Pancreas (tissue), 10 donors: Measurements from ENCODE around the gene MALRD1. TPM values are rescaled to one million over a fixed set of nuclear protein-coding genes. Genes with fewer than 3 reads are reported as not detected.
A peak's percentile ranks its signal among the peaks of the same experiment; 100 is the strongest.

ENCODE experiments used
- ATAC-seq, 4 donors: fragments of 200-7000 bp; cut with Tn5 transposase; one replicate each; pipeline versions ENCODE4 v1.8.0 to v1.9.1; 2020; ENCODE audit warnings: mild to moderate bottlenecking in 4 of 4, moderate library complexity in 4 of 4
- DNase-seq, 6 donors: peaks; one replicate each; pipeline ENCODE4 v3.0.0-alpha.2; 2020
- FAIRE-seq: peaks from 2 replicates; lab custom pipeline; 2012; peaks lifted over from hg19 to GRCh38; lab: Jason Lieb, UNC
- H3K27ac ChIP-seq, 4 donors: fragments of 200-600 bp; sonication (generic); 1 replicate in 3 of 4; 2 replicates in 1 of 4; pipeline versions ENCODE4 v1.5.0 to v1.8.0; 2020
- H3K27me3 ChIP-seq, 4 donors: fragments of 200-600 bp; one replicate each; pipeline ENCODE4 v1.8.0; 2021
- H3K36me3 ChIP-seq, 3 donors: fragments of 200-600 bp; sonication (generic) in 1 of 3; one replicate each; pipeline versions ENCODE4 v1.5.0 to v1.8.0; 2020 to 2021
- H3K4me1 ChIP-seq, 3 donors: fragments of 200-600 bp; one replicate each; pipeline ENCODE4 v1.8.0; 2021
- H3K4me3 ChIP-seq, 4 donors: fragments of 200-600 bp; sonication (generic) in 2 of 4; one replicate each; pipeline versions ENCODE4 v1.5.0 to v1.8.0; 2020 to 2021
- H3K9me3 ChIP-seq, 4 donors: fragments of 200-600 bp; one replicate each; pipeline ENCODE4 v1.8.0; 2021
- CTCF ChIP-seq, 4 donors: fragments of 200-600 bp; sonication (generic) in 3 of 4; IDR thresholded peaks; one replicate each; pipeline versions ENCODE4 v1.5.0 to v1.8.0; 2021; ENCODE audit warnings: antibody characterized with exemption in 4 of 4
- WGBS, 2 donors: extraction: QIAGEN DNeasy Blood & Tissue Kit; methylation state at CpG; one replicate each; pipeline ENCODE4 v1.1.7; 2013; 5-methylcytosine and 5-hydroxymethylcytosine counted together
- intact Hi-C, 3 donors: fragments of 100-400 bp; cut with DNase I; formaldehyde crosslinking; loops; one replicate each; pipeline versions ENCODE4 v1.11.1 to v1.14.2; 2022
- polyA plus RNA-seq, 2 donors: library from polyadenylated mRNA; stranded (reverse); fragments of 200-250 nt; gene quantifications; one replicate each; pipeline ENCODE4 v1.2.3, GENCODE V29; 2013
- total RNA-seq, 6 donors: library from RNA; stranded (reverse); fragmentation: NEBNext Ultra II Directional in 4 of 6; extraction: Animal tissue kit (Norgen Biotek cat#: 25700) in 4 of 6; gene quantifications; one replicate each; pipeline versions ENCODE4 v1.2.1 to v1.2.4, GENCODE V29; 2021 to 2023
- donor health status: healthy with polysubstance abuse.
- donor health status: DM: no; HTN: no; CAD: no; lungs with moderate emphysema.
- donor health status: DM: no; HTN: no; CAD: no.
- donor health status: control.
- donor health status: control.
- donor health status: Bipolar disorder and iron deficiency.
- donor health status: DM: yes; HTN: yes; CAD: no.
- donor health status: DM: no; HTN: no; CAD: no.
- donor health status: DM: no; HTN: no; CAD: no.
- donor health status: DM: yes; HTN: yes; CAD: no.

MALRD1 gene
- total and polyA plus RNA-seq, 8 donors = 0.13 to 0.87 (median 0.31) TPM; not detected in 5

DNA sequence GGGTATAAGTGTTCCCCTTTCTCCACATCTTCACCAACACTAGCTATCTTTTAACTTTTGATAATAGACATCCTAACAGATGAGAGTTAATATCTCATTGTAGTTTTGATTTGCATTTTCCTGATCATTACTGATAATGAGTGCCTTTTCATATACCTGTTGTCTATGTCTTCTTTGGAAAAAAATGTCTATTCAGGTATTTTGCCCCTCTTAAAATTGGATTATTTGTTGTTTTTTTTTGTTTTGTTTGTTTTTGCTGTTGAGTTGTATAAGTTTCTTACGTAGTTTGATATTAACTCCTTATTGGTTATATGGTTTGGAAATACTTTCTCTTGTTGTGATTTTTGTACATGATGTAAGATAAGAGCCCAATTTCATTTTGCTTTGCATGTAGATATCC lies 214.7 kb downstream of the MALRD1 start:
- H3K27ac ChIP-seq = no peak overlapping the region
- no peaks in the 10 kb centered on the region for H3K4me1 ChIP-seq
- 39 to 43% methylated on average over 1 of the region's 1 CpG for WGBS, 2 donors
- no peak for TF ChIP-seq CTCF (IDR thresholded peaks at IDR 0.05)
- no peaks in the 10 kb centered on the region for H3K36me3 ChIP-seq
- ATAC-seq (no peak), FAIRE-seq (no peak), DNase-seq (no peak)
- no peaks in the 10 kb centered on the region for H3K27me3 ChIP-seq
- H3K4me3 ChIP-seq = no peak overlapping the region
- no peaks in the 10 kb centered on the region for H3K9me3 ChIP-seq
- intact Hi-C loops = no loop called here

- no peak for TF ChIP-seq CTCF (IDR thresholded peaks at IDR 0.05)
- intact Hi-C loops = no loop called here
Observed at GRCh38 chr10:19283285-19283684, 234.7 kb downstream of the MALRD1 start.

DNA sequence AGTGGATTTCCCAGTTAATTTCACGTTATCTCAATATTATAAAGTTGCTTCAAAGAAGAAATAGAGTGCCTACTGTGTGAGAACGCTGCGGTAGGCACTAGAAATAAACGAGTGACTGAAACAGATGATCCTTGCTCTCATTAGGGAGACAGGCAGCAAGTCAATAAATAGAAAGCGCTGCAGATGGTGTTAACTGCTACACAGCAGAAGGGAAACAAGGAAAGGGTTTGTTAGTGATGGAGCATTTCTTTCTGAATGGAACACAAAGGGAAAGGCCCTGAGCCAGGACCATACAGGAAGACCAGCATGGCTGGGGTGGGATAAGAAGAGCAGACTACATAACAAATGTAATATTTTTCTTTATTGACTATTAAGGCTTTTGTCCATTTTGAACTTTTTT lies 235.2 kb downstream of the MALRD1 start:
- Histone ChIP-seq H3K4me3 (no peak overlapping the region), H3K4me1 (no peaks in the 10 kb centered on the region), H3K9me3 (no peaks in the 10 kb centered on the region), H3K27me3 (no peaks in the 10 kb centered on the region), H3K27ac (no peak overlapping the region), H3K36me3 (no peaks in the 10 kb centered on the region)
- no peak for DNase-seq
- no peak for TF ChIP-seq CTCF (IDR thresholded peaks at IDR 0.05)
- intact Hi-C loops = no loop called here
- no peak for ATAC-seq
- FAIRE-seq = no peak
- 26 to 35% methylated on average over 5 of the region's 5 CpGs for WGBS, 2 donors

More at GRCh38 chr10:19283285-19283684, 234.7 kb downstream of the MALRD1 start:
- no peak overlapping the region for H3K27ac ChIP-seq
- H3K4me3 ChIP-seq = no peak overlapping the region
- H3K36me3 ChIP-seq = no peaks in the 10 kb centered on the region
- no peak for FAIRE-seq
- no peak for DNase-seq
- no peaks in the 10 kb centered on the region for H3K27me3 ChIP-seq
- WGBS, 2 donors = 68 to 88% methylated on average over 2 of the region's 2 CpGs
- no peak for ATAC-seq
- H3K4me1 ChIP-seq = no peaks in the 10 kb centered on the region
- no peaks in the 10 kb centered on the region for H3K9me3 ChIP-seq

DNA sequence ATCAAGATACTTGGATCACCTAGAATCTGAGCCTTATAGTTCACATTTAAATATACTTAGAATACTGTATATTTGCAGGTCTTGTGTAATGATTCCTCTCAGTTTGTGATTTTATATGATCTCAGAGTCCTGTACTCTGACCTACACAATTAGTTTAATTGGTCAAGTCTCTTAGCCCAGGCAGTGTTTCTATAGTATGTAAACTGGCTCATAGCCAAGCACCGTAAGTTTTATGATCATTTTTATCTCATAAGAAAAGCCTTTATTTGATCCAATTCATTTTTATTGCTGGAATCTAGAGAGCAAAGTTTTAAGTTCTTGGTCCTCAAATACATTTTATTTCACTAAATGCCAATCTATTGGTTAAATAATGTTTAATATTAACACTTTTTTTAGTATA lies 242.2 kb downstream of the MALRD1 start:
- Histone ChIP-seq H3K4me1 (no peaks in the 10 kb centered on the region), H3K27me3 (no peaks in the 10 kb centered on the region), H3K36me3 (no peaks in the 10 kb centered on the region), H3K9me3 (no peaks in the 10 kb centered on the region), H3K4me3 (no peak overlapping the region), H3K27ac (no peak overlapping the region)
- peak; percentile 65 for FAIRE-seq
- intact Hi-C loops = no loop called here
- WGBS, 2 donors = 18 to 20% methylated on average over 1 of the region's 1 CpG
- no peak for TF ChIP-seq CTCF (IDR thresholded peaks at IDR 0.05)
- DNase-seq = no peak
- ATAC-seq = no peak

DNA sequence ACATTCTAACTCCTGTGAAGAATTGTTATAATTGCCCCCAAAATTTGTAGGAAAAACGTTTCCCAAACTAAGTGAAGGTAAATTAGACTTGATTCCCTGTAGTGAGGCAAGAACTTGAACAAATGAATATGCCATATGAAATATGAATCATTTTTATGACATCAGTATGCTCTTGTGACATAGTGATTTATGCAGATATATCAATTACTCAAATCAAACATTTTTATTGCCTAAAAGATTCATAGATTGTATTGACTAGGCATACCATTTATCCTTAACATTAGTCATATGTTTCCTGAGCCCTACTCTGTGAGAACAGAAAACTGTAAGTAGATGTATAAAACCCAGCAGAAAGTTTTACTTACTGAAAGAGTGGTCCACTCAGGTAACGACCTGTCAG lies 245.6 kb downstream of the MALRD1 start:
- TF ChIP-seq CTCF (IDR thresholded peaks at IDR 0.05) = no peak
- Histone ChIP-seq H3K9me3 (no peaks in the 10 kb centered on the region), H3K27ac (no peak overlapping the region), H3K4me3 (no peak overlapping the region), H3K27me3 (no peaks in the 10 kb centered on the region), H3K36me3 (no peaks in the 10 kb centered on the region), H3K4me1 (no peaks in the 10 kb centered on the region)
- no peak for ATAC-seq
- 29 to 40% methylated on average over 2 of the region's 2 CpGs for WGBS, 2 donors
- DNase-seq = no peak
- intact Hi-C loops = no loop called here
- FAIRE-seq = no peak
